HG03039 (cell line): ENCODE measurements around the gene TP53.

Experiments used
- ATAC-seq: cut with Tn5 transposase; IDR thresholded peaks from one replicate; pipeline ENCODE4 v1.9.1; 2021; ENCODE audit warnings: mild to moderate bottlenecking, moderate library complexity; ENCODE audit not compliant: unreplicated experiment

The TP53 gene

GRCh38 chr17:7707446-7707845, 20.2 kb upstream of the TP53 start:
- ATAC-seq, result no peak

- ATAC-seq, result no peak
Observed at GRCh38 chr17:7706631-7707354, 19.5 kb upstream of the TP53 start.

GRCh38 chr17:7705269-7706255, 18.3 kb upstream of the TP53 start:
- no peak for ATAC-seq

DNA sequence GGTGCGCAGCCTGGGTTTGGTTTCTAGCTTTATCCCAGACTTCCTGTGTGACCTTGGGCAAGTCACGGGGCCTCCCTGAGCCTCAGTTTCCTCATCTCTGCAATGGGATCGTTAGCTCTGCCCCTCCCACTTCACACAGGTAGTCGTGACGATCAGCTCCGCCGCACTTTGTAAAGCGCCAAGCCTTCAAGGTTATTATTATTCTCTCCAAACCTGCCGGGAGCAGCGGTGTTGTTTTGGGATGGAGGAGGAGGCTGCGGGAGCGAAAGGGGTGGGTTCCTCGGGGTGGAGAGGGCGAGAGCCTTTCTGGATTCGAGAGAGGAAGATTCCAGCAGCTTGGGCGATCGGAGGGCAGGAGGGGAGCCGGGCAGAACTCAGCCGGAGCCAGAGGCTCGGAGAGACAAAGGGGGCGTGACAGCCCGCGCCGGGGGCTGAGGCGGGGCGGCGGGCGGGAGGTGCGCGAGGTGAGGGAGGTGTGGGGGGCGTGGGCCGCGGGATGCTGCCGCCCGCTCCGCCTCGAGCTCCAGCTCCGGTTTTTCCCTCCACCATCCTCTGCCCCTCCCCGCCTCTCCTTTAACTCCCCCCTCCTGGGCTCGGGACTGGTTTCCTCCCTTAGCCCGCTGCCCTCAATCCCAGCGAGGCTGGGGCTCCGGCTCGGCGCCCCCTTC, 17.4 kb upstream of the TP53 start, which contains the start of gene EFNB3:
TSS of gene EFNB3 (plus strand) at position 602 of the 668 bp plus-strand sequence. CDS start 397 bp downstream, outside the sequence.
- ATAC-seq, result no peak

GRCh38 chr17:7703584-7704479, 16.5 kb upstream of the TP53 start:
- ATAC-seq, result no peak

- ATAC-seq, result no peak
Observed at GRCh38 chr17:7702776-7703175, 15.5 kb upstream of the TP53 start.

DNA sequence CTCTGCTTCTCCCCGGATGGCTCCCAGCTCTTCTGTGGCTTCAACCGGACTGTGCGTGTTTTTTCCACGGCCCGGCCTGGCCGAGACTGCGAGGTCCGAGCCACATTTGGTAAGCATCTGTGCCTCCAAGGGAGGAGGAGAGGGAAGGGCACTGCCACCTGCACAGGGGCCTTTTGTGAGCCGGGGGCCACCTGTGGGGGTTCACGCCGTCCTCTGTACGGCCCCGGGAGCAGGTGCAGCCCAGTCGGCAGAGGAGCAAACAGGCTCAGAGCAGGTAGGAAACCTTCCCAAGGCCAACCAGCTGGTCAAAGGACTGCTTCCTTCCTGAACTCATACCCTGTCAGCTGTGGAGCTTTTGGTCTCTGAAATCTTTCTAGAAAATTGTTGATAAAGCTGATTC, 14.4 kb upstream of the TP53 start:
- ATAC-seq, result no peak

DNA sequence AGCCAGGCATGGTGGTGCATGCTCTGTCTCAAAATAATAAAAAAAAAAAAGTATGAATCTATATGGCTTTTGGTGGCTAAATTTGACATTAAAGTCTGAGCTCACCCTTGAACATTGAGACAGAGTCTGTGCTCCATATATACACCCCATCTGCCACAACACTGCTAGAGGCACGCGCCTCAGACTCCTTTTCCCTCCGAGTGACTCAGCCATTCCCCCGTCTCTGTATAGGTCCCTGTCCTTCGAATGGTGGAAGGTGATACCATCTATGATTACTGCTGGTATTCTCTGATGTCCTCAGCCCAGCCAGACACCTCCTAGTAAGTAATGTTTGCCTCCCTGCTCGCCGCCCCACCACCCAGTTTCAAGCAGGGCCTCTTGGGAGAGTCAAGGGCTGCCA, 13.2 kb upstream of the TP53 start:
- no peak for ATAC-seq

DNA sequence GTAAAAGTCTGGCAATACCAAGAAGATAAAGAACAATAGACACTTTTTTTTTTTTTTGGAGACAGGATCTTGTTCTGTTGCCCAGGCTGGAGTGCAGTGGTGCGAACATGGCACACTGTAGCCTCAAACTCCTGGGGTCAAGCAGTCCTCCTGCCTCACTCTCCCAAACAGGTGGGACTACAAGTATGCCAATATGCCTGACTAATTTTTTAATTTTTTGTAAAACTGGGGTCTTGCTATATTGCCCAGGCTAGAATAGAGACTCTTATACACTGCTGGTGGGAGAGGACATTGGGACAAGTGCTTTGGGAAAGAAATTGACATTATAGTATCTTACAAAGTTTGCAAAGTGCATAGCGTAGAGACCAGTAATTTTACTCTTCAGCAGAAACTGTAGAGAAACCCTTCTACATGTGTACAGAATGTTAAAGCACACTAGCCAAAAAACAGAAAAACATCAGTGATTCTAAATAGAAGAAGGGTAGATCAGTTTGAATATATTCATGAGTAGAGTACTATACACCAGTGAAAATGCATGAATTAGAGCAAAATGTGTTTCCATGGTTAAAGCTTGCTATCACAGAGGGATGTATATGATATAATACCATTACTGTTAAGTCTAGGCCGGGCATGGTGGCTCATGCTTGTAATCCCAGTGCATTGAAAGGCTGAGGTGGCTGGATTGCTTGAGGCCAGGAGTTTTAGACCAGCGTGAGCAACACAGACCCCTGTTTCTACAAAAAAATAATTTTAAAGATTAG, 10.7 kb upstream of the TP53 start:
- ATAC-seq, result no peak

GRCh38 chr17:7695586-7695985, 8.3 kb upstream of the TP53 start:
- no peak for ATAC-seq

- ATAC-seq, result no peak
Observed at GRCh38 chr17:7688808-7689316, 1.6 kb upstream of the TP53 start.

GRCh38 chr17:7687908-7688807, 868 bp upstream of the TP53 start, which contains the start of gene WRAP53:
TSS of gene WRAP53 (plus strand) at chr17:7688477. CDS start at chr17:7688649, 172 bp downstream.
- ATAC-seq, result peak; percentile 57

- ATAC-seq, result peak; percentile 31
Observed at GRCh38 chr17:7686222-7687071, 843 bp downstream of the TP53 start.

GRCh38 chr17:7685533-7686221, 1.6 kb downstream of the TP53 start:
- ATAC-seq, result peak; percentile 45

GRCh38 chr17:7684851-7685532, 2.3 kb downstream of the TP53 start:
- ATAC-seq, result no peak
